Activated CD8-positive, alpha-beta memory T cell treated with anti-CD3 and anti-CD28 coated beads for 36 hours (primary cell): ENCODE measurements around the gene SERF1B. TPM values are rescaled to one million over a fixed set of nuclear protein-coding genes. Genes with fewer than 3 reads are reported as not detected.
"Not testable (repeated sequence)": the region's sequence is repeated elsewhere in the genome, so short reads cannot be mapped to it uniquely, and the experiment has no call there.

Experiments used
- CTCF ChIA-PET: fragments of 350-600 bp; sonication (Branson Sonifier 250); formaldehyde crosslinking; loops from one replicate; lab custom pipeline; 2021; ENCODE audit warnings: antibody characterized with exemption; lab: Charles Lee
- POLR2A ChIA-PET: fragments of 350-600 bp; sonication (Branson Sonifier 250); formaldehyde crosslinking; loops from one replicate; lab custom pipeline; 2021; ENCODE audit warnings: antibody characterized with exemption; lab: Charles Lee
- total RNA-seq, 2 experiments: library from RNA; stranded (reverse); gene quantifications; one replicate each; pipeline ENCODE4 v1.2.3, GENCODE V29; 2021

SERF1B gene
- 10 to 100 TPM in 1 of 2 experiments, 1 to 10 TPM in 1; 9.5 to 12.2 TPM for total RNA-seq

DNA sequence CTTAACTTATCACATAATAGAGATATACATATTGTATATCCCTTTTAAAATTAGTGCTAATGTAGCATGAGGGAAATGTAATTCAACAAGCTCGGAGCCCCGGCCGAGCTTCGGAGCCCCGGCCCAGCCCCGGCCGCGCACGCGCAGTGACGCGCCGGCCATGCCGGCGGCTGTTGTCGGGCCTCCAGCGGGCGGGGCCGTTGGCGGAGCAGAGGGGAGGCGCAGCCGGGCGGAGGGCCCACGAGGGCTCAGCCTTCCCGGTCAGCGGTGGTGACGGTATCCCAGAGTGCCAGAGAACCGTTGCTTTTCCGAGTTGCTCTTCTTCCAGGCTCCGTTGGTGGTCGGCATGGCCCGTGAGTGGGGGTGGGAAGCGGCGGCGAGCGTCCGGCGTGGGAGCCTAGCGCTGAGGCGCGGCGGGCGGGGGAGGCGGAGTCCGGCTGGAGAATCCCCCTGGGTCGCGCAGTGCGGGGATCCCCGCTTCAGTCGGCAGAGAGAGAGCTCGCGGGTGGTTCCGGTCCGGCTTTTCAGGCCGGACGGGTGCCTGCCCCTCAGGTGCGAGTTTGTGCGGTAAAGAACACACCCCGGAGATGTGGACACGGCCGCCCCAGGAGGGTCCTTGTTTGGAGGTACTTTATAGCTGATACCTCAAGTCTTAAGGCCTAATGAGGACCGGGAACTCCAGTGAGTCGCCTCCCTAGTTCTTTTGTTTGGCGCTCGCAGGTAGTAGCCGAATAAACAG is at the start of gene SERF1B:
Gene SERF1B (plus strand): TSS at position 146 of the 739 bp plus-strand sequence. CDS start 201 bp downstream, at position 347.
- POLR2A ChIA-PET, CTCF ChIA-PET: not testable (repeated sequence)

DNA sequence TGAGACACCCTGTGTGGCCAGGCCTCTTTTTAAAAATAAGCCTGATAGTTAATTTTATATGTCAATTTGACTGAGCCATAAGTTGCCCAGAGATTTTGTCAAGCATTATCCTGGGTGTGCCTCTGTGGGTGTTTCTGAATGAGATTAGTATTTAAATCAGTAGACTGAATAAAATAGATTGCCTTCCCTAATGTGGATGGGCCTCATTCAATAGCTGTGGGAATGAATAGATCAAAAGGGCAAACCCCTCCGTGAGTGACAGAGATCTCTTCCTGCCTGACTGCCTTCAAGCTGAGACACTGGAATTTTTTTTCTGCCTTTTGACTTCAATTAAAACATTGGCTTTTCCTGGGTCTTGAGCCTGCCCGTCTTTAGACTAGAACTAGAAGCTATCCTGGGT is 33.3 kb upstream of the SERF1B start:
- CTCF ChIA-PET, POLR2A ChIA-PET: not testable (repeated sequence)

DNA sequence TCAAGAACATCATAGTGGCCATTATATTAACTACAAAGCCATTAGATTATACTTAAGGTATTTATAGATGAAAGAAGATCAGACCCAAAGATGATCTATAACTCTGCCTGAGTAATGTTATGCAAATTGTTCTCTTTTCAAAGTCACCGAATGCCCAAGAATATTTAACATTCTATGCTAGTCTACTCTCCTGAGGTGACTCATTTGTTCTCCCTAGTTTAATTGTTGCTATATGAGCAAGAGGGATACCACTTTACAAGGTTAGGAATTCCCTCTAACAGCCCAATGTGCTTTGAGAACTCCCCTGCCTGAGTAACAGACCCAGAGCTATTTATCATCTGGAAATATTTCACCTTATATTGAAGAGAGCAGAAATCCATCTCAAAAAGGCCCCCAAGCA is 29.5 kb upstream of the SERF1B start:
- CTCF ChIA-PET, POLR2A ChIA-PET: not testable (repeated sequence)

DNA sequence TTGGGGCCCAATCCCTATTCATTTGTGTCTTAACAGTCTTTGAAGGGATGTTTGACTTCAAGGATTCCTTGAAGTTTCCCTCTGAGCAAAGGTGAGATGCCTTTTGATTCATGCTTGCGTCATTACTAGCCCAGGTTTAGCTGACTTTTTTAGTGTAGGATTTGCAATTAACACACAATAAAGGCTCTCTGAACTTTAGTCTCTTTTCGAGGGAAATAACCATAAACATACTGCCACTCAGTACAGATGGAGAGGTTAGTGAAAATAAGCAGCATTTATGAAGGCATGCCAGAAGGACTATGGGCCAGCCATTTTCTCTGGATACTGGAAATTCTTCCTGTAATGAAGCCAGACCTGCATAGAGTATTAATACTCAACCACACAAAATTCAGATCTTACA is 4.4 kb upstream of the SERF1B start:
- POLR2A ChIA-PET, CTCF ChIA-PET: not testable (repeated sequence)

DNA sequence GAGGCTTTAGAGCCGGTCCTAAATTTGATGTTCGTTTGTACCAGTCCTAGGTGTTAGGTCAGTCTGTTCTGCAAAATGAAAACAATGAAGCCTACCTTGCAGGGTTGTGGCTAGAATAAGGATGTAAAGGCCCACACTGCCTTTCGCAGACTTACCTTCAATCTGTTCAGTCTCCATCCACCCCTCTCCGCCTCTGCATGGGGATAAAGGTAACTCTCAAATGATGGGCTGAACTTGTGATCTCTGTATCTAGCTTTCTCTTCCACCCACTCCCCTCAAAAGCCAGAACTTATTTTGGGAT is 744 bp downstream of the SERF1B start:
- POLR2A ChIA-PET, CTCF ChIA-PET: not testable (repeated sequence)

DNA sequence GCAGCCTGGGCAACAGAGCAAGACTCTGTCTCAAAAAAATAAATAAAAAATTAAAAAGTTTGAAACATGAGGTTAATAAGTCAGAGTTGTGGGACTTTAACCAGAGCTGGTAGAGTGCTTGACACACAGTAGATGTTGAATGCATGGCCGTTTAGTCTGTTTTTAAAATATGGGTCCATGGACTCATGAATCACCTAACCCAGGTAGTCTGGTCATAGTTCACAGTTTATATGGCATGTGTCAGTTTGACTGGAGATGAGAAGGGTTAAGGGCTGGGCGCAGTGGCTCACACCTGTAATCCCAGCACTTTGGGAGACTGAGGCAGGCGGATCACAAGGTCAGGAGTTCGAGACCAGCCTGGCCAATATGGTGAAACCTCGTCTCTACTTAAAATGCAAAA is 6.2 kb downstream of the SERF1B start:
- CTCF ChIA-PET, POLR2A ChIA-PET: not testable (repeated sequence)

DNA sequence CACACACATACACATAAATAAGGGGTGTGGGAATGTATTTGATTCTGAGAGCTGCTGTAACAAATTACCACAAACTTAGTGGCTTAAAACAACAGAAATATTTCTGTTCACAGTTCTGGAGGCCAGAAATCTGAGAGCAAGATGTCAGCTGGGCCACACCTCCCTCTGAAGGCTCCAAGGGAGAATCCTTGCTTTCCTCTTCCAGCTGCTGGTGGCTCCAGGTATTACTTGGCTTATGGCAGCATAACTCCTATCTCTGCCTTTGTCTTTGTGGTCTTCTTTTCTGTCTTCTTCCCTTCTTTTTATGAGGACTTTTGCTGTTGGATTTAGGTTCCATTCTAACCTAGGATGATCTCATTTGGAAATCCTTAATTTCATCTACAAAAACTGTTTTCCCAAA is 16.4 kb downstream of the SERF1B start:
- CTCF ChIA-PET, POLR2A ChIA-PET: not testable (repeated sequence)

DNA sequence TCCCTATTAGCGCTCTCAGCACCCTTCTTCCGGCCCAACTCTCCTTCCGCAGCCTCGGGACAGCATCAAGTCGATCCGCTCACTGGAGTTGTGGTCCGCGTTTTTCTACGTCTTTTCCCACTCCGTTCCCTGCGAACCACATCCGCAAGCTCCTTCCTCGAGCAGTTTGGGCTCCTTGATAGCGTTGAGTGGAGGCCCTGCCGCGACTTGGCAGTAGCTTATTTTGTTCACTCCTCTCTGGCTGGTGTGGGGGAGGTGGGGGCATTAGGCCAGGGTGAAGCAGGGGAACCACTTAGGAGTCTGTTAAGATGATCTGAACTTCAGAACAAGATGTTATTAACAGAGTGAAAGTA is 24.7 kb downstream of the SERF1B start:
- CTCF ChIA-PET = not testable (repeated sequence)

DNA sequence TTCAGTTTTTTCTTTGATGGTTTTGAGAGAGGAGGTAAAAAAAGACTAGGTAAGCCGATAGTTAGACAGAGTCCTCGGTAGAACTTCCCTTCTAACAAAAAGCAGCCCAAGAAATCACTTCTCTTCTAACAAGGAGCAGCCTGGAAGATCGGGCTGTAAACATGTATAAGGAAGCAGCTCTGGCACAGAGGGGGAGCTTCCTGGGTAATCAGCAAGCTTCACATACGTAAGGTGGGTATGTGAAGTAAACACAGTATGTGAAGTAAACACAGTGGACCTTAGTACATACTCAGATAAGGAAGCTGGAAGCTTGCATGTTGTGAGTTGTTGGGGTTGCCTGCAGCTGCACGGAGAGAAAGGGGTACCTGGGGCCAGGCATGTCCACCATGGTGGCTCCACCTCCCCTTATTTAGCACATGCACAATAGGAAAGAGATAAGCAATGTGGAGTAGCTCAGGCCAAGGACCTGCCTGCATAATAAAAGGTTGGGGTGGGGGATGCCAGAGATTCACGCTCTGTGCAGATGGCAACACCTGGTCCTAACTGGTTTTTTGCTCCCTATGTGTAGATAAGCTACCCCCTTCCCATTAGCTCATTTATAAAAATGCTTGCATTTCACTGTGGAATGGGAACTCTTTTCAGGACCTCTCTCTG is 31.4 kb downstream of the SERF1B start:
- POLR2A ChIA-PET, CTCF ChIA-PET: not testable (repeated sequence)

More for the DNA sequence above, 24.7 kb downstream of the SERF1B start:
- POLR2A ChIA-PET = not testable (repeated sequence)

DNA sequence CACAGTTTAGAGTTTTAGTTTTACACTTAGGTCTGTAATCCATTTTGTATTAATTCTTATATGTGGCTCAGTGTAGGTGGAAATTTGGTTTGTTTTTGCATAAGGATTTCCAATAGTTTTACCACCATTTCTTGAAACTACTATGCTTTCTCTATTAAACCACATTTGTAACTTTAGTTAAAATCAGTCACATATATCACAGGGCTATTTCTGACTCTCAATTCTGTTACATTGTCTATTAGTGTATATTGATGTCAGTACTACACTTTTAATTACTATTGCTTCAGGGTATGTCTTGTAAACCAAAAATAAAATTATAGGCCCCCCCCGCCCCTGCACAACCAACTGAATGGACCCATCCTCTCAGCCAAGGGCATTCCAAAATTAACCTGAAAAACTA is 32.1 kb downstream of the SERF1B start:
- POLR2A ChIA-PET, CTCF ChIA-PET: not testable (repeated sequence)

DNA sequence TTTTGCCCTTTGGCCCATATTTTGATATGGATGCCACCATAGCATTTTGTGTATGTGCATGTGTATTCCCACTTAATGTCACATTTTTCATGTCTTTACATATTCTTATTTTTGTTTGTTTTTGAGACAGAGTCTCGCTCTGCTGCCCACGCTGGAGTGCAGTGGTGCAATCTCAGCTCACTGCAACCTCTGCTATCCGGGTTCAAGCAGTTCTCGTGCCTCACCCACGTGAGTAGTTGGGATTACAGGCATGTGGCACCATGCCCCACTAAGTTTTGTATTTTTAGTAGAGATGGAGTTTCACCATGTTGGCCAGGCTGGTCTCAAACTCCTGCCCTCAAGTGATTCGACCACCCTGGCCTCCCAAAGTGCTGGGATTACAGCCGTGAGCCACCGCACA is 52.6 kb downstream of the SERF1B start:
- POLR2A ChIA-PET, CTCF ChIA-PET: not testable (repeated sequence)

DNA sequence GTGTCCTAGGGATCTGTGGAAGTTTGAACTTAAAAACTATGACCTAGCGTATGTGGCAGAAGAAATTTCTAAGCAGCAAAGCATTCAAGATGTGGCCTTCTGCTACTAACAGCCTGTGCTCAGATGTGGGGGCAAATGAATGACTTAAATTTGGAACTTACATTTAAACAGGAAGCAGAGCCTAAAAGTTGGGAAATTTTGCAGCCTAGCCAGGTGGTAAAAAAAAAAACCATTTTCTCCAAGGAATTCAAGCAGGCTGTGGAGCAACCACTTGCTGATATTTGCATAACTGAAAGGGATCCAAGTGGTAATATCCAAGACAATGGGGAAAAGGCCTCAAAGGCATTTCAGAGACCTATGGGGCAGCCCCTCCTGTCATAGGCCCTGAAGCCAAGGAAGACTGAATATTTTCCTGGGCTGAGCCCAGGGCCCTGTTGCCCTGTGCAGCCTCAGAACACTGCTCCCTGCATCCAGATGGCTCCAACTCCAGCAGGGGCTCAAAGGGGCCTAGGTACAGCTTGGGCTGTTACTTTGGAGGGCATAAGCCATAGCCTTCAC is 63.9 kb downstream of the SERF1B start:
- CTCF ChIA-PET, POLR2A ChIA-PET: not testable (repeated sequence)

DNA sequence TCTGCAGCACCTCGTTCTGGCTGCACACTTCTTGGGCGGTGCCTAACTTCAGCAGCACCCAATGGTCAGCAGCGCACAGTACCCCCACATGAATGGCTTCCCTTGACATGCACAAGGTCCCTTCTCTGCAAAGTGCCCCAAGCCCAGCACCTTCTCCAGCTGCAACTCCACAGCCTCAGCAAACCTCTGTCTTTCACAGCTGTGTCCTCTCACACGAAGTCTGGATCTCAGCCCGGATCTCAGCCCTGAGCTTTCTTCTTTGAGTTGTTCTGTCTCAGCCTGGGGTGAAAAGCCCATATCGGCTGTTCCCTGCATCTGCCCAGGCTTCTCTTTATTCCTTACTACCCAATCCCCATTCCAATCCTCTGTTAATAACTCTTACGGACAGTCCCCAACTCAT is 66.7 kb downstream of the SERF1B start:
- POLR2A ChIA-PET, CTCF ChIA-PET: not testable (repeated sequence)

Other genes with a start within 250 kb of the SERF1B start
- gene SMN2, start 24.4 kb downstream of the SERF1B start, total RNA-seq = 10 to 100 TPM; 52.3 to 53.6 TPM